ENCODE results near the gene SYNM. TPM values are rescaled to one million over a fixed set of nuclear protein-coding genes. Genes with fewer than 3 reads are reported as not detected.

Gene SYNM
- total and polyA plus RNA-seq, 2 of the 8 experiments (the other 6 are each of a cell fraction or from before 2014, with no cell fraction given), result 0.89 to 2.0 TPM

DNA sequence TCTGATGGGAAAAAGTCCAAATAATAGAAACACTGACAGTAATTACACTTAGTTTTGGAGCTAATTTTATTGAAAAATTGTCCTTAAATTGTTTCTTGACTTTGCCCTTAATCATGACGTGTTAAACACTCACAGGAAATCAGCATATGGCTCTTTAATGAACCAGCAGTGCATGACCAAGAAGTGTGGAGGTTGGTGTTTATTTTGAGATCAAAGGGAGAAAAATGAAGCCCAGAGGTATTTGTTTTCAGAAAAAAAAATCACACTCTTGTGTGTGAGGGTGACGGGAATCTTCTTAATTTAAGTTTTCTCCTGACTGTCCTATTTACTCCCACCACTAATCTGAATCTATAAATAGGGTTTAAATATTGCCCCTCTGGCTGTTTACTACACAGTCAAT is 28.8 kb upstream of the SYNM start:
- 93% methylated on average over 2 of the region's 2 CpGs; no CpG with 5 or more reads in 1 of the 2 experiments for WGBS, 2 experiments (ENCODE audit: extremely low coverage in 1 of 2, insufficient coverage in 1 of 2, insufficient read length in 1 of 2, insufficient replicate concordance in 2 of 2, low coverage in 1 of 2, low lambda C conversion rate in 2 of 2, missing lambda C conversion rate in 1 of 2)
- no peak overlapping the region for H2BK15ac ChIP-seq (ENCODE audit: low read length)
- no peak overlapping the region for H2BK5ac ChIP-seq (ENCODE audit: low read depth, low read length)
- no peak overlapping the region for H2BK120ac ChIP-seq (replicated peaks; ENCODE audit: low read depth, low read length)
- H2AK5ac ChIP-seq (ENCODE audit: low read depth, low read length), result no peak overlapping the region
- POLR2A ChIA-PET (ENCODE audit: partially characterized antibody), result interaction anchor here (1.0 kb wide), 1 partner anchor 14 kb away, joined by 3 read pairs; no protein-coding TSS in a partner anchor
- H3K79me1 ChIP-seq (ENCODE audit: low read depth, low read length), result no peaks in the 10 kb centered on the region
- H3K9ac ChIP-seq (replicated peaks in 1 of 4; ENCODE audit: extremely low read depth in 1 of 4, low read depth in 3 of 4, low read length in 3 of 4), result no peak overlapping the region
- H4K91ac ChIP-seq (replicated peaks; ENCODE audit: insufficient read length, low read length), result no peak overlapping the region
- no peaks in the 10 kb centered on the region for H3K79me2 ChIP-seq (ENCODE audit: control insufficient read depth in 1 of 2, insufficient read depth in 2 of 2, low read length in 2 of 2)
- H4K5ac ChIP-seq (ENCODE audit: insufficient read length, low read depth, low read length), result no peak overlapping the region
- no peak overlapping the region for H2AFZ ChIP-seq (ENCODE audit: low read length)
- H3K4me3 ChIP-seq (ENCODE audit: extremely low read depth in 1 of 4, insufficient read depth in 2 of 4, low read depth in 3 of 4, low read length in 4 of 4), result no peak overlapping the region
- CTCF ChIA-PET (ENCODE audit: partially characterized antibody), result interaction anchor here (0.5 to 7.3 kb wide), 38 partner anchors 8 to 647 kb away, joined by 3 to 78 read pairs (median 3); no protein-coding TSS in a partner anchor
- H3K36me3 ChIP-seq (ENCODE audit: control insufficient read depth in 2 of 4, insufficient read depth in 4 of 4, low read length in 3 of 4), result no peaks in the 10 kb centered on the region
- H4K20me1 ChIP-seq (replicated peaks in 1 of 2; ENCODE audit: control insufficient read depth in 1 of 2, insufficient read depth in 2 of 2, low read length in 2 of 2), result no peaks in the 10 kb centered on the region
- H3K4ac ChIP-seq (replicated peaks; ENCODE audit: insufficient read length, low read depth, low read length), result no peak overlapping the region
- DNase-seq (ENCODE audit: low read depth in 1 of 2, low spot score in 2 of 2) (no peak), FAIRE-seq (no peak)
- no peak overlapping the region for H3K27ac ChIP-seq (ENCODE audit: low read depth, low read length)
- H2BK12ac ChIP-seq (ENCODE audit: low read depth, low read length), result no peak overlapping the region
- no peak overlapping the region for H4K8ac ChIP-seq (ENCODE audit: extremely low read depth, insufficient read depth, low read length)
- H3K27me3 ChIP-seq (replicated peaks in 1 of 4; ENCODE audit: control insufficient read depth in 3 of 4, extremely low read depth in 1 of 4, insufficient read depth in 3 of 4, low read length in 3 of 4), result no peaks in the 10 kb centered on the region
- H3K23me2 ChIP-seq (ENCODE audit: low read depth, low read length), result no peaks in the 10 kb centered on the region
- no peak overlapping the region for H3K18ac ChIP-seq (ENCODE audit: extremely low read depth, low read length)
- H3K9me3 ChIP-seq (ENCODE audit: insufficient read depth in 2 of 2, low read depth in 1 of 2, low read length in 1 of 2), result no peaks in the 10 kb centered on the region
- H3K4me1 ChIP-seq (replicated peaks in 1 of 4; ENCODE audit: control insufficient read depth in 3 of 4, insufficient read depth in 4 of 4, low read length in 3 of 4), result peaks cover 0 to 7% (median 1%) of the 10 kb centered on the region in 4 experiments; a peak in 1 of 7 replicates
- no peak overlapping the region for H3K14ac ChIP-seq (ENCODE audit: insufficient read length)
- H3K23ac ChIP-seq (ENCODE audit: insufficient read length), result no peak overlapping the region
- H2BK20ac ChIP-seq (ENCODE audit: low read length), result no peak overlapping the region
- H3K56ac ChIP-seq (replicated peaks; ENCODE audit: insufficient read length, low read depth, low read length), result no peak overlapping the region
- no peak overlapping the region for H3K4me2 ChIP-seq (ENCODE audit: insufficient read depth in 1 of 2, low read depth in 2 of 2, low read length in 2 of 2)
- TF ChIP-seq HDAC2 (IDR thresholded peaks at IDR 0.05; ENCODE audit: borderline replicate concordance in 1 of 2, low read depth in 2 of 2, low read length in 2 of 2), result no peak
- no peak for TF ChIP-seq JUN (IDR thresholded peaks at IDR 0.05; ENCODE audit: low read depth, low read length)
- no peak for TF ChIP-seq TAF1 (IDR thresholded peaks at IDR 0.05; ENCODE audit: low read depth, low read length)
- no peak for TF ChIP-seq SIN3A (conservative IDR thresholded peaks at IDR 0.05 in 1 of 2, IDR thresholded peaks at IDR 0.05 in 1 of 2; ENCODE audit: low read depth in 1 of 2, low read length in 2 of 2)
- no peak for TF ChIP-seq KDM5A (IDR thresholded peaks at IDR 0.05; ENCODE audit: low read length)
- TF ChIP-seq RAD21 (IDR thresholded peaks at IDR 0.05 in 1 of 2, conservative IDR thresholded peaks at IDR 0.05 in 1 of 2; ENCODE audit: low read depth in 2 of 2, low read length in 2 of 2), result no peak
- no peak for TF ChIP-seq CBX8 (IDR thresholded peaks at IDR 0.05; ENCODE audit: borderline replicate concordance, low read depth, low read length)
- TF ChIP-seq BACH1 (IDR thresholded peaks at IDR 0.05; ENCODE audit: low read length), result no peak
- TF ChIP-seq EP300 (IDR thresholded peaks at IDR 0.05; ENCODE audit: borderline replicate concordance in 1 of 2, low read depth in 2 of 2, low read length in 2 of 2), result no peak
- no peak for TF ChIP-seq PHF8 (conservative IDR thresholded peaks at IDR 0.05; ENCODE audit: low read depth, low read length)
